ENCODE data around the gene TET2.

DNA sequence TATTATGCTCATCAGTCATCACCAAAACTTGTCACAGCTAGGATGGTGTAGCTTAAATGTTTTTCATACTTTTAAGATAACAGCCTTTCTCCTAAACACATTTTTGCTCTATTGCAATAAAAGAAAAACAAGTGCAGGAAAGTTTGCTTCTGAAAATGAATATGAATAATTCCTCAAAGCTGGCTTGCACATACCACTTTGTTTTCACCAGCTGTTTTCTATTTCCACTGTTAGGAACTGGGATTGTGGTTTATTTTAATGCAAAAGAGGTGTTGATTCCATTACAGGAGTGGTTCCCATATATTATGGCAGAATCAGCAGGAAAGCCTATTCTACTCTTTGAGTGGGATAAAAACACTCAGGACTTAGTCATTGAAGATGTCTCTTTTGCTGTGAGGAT is 181.3 kb downstream of the TET2 start:
- TF ChIP-seq CTCF (IDR thresholded peaks at IDR 0.05) (no peak), NR1H2 (CRISPR knock-in tag; IDR thresholded peaks at IDR 0.05) (no peak), FOXK1 (CRISPR knock-in tag; IDR thresholded peaks at IDR 0.05) (no peak), NFYB (CRISPR knock-in tag; conservative IDR thresholded peaks at IDR 0.05; ENCODE audit: low read depth) (no peak), SP1 (CRISPR knock-in tag; conservative IDR thresholded peaks at IDR 0.05) (no peak), CREB1 (CRISPR knock-in tag; IDR thresholded peaks at IDR 0.05) (no peak), STAT6 (CRISPR knock-in tag; conservative IDR thresholded peaks at IDR 0.05; ENCODE audit: low read depth) (no peak), TEAD4 (CRISPR knock-in tag; IDR thresholded peaks at IDR 0.05) (no peak), ATF2 (CRISPR knock-in tag; IDR thresholded peaks at IDR 0.05; ENCODE audit: borderline replicate concordance, low read depth) (no peak), ZNF121 (CRISPR knock-in tag; IDR thresholded peaks at IDR 0.05) (no peak), ZNF532 (CRISPR knock-in tag; IDR thresholded peaks at IDR 0.05; ENCODE audit: borderline replicate concordance) (no peak)
- TF ChIP-seq, protein P1, sequence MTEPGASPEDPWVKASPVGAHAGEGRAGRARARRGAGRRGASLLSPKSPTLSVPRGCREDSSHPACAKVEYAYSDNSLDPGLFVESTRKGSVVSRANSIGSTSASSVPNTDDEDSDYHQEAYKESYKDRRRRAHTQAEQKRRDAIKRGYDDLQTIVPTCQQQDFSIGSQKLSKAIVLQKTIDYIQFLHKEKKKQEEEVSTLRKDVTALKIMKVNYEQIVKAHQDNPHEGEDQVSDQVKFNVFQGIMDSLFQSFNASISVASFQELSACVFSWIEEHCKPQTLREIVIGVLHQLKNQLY (CRISPR knock-in tag; IDR thresholded peaks at IDR 0.05): no peak
- TF ChIP-seq, protein P2, sequence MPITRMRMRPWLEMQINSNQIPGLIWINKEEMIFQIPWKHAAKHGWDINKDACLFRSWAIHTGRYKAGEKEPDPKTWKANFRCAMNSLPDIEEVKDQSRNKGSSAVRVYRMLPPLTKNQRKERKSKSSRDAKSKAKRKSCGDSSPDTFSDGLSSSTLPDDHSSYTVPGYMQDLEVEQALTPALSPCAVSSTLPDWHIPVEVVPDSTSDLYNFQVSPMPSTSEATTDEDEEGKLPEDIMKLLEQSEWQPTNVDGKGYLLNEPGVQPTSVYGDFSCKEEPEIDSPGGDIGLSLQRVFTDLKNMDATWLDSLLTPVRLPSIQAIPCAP (CRISPR knock-in tag; IDR thresholded peaks at IDR 0.05): no peak
- TF ChIP-seq, protein P3, sequence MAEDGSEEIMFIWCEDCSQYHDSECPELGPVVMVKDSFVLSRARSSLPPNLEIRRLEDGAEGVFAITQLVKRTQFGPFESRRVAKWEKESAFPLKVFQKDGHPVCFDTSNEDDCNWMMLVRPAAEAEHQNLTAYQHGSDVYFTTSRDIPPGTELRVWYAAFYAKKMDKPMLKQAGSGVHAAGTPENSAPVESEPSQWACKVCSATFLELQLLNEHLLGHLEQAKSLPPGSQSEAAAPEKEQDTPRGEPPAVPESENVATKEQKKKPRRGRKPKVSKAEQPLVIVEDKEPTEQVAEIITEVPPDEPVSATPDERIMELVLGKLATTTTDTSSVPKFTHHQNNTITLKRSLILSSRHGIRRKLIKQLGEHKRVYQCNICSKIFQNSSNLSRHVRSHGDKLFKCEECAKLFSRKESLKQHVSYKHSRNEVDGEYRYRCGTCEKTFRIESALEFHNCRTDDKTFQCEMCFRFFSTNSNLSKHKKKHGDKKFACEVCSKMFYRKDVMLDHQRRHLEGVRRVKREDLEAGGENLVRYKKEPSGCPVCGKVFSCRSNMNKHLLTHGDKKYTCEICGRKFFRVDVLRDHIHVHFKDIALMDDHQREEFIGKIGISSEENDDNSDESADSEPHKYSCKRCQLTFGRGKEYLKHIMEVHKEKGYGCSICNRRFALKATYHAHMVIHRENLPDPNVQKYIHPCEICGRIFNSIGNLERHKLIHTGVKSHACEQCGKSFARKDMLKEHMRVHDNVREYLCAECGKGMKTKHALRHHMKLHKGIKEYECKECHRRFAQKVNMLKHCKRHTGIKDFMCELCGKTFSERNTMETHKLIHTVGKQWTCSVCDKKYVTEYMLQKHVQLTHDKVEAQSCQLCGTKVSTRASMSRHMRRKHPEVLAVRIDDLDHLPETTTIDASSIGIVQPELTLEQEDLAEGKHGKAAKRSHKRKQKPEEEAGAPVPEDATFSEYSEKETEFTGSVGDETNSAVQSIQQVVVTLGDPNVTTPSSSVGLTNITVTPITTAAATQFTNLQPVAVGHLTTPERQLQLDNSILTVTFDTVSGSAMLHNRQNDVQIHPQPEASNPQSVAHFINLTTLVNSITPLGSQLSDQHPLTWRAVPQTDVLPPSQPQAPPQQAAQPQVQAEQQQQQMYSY (CRISPR knock-in tag; IDR thresholded peaks at IDR 0.05): no peak

Data from WTC11 (cell line).